ENCODE results near the gene L3MBTL2. TPM values are rescaled to one million over a fixed set of nuclear protein-coding genes. Genes with fewer than 3 reads are reported as not detected.
"Not testable (repeated sequence)": the region's sequence is repeated elsewhere in the genome, so short reads cannot be mapped to it uniquely, and the experiment has no call there.

L3MBTL2 gene
- total RNA-seq, 1 donor from 2014 or later, result 8.2 TPM

GRCh38 chr22:41177040-41177621 lies 28.0 kb upstream of the L3MBTL2 start:
- Histone ChIP-seq H3K4me3 (ENCODE audit: low read depth, low read length) (no peak overlapping the region), H3K27me3 (ENCODE audit: control insufficient read depth, insufficient read depth, low read length) (no peaks in the 10 kb centered on the region), H3K36me3 (ENCODE audit: control insufficient read depth, insufficient read depth, low read length) (peaks cover 20% of the 10 kb centered on the region)
- TF ChIP-seq, protein P1, sequence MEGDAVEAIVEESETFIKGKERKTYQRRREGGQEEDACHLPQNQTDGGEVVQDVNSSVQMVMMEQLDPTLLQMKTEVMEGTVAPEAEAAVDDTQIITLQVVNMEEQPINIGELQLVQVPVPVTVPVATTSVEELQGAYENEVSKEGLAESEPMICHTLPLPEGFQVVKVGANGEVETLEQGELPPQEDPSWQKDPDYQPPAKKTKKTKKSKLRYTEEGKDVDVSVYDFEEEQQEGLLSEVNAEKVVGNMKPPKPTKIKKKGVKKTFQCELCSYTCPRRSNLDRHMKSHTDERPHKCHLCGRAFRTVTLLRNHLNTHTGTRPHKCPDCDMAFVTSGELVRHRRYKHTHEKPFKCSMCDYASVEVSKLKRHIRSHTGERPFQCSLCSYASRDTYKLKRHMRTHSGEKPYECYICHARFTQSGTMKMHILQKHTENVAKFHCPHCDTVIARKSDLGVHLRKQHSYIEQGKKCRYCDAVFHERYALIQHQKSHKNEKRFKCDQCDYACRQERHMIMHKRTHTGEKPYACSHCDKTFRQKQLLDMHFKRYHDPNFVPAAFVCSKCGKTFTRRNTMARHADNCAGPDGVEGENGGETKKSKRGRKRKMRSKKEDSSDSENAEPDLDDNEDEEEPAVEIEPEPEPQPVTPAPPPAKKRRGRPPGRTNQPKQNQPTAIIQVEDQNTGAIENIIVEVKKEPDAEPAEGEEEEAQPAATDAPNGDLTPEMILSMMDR (IDR thresholded peaks at IDR 0.05; ENCODE audit: insufficient read depth, low read length, severe bottlenecking), result no peak
- no peak for FAIRE-seq
- DNase-seq (ENCODE audit: low read depth), result no peak

- no peak overlapping the region for H3K4me3 ChIP-seq (ENCODE audit: low read depth, low read length)
- no peaks in the 10 kb centered on the region for H3K27me3 ChIP-seq (ENCODE audit: control insufficient read depth, insufficient read depth, low read length)
- FAIRE-seq, result peak; percentile 32
- peaks cover 20% of the 10 kb centered on the region for H3K36me3 ChIP-seq (ENCODE audit: control insufficient read depth, insufficient read depth, low read length)
- TF ChIP-seq, protein P1 (IDR thresholded peaks at IDR 0.05; ENCODE audit: insufficient read depth, low read length, severe bottlenecking), result no peak
- no peak for DNase-seq (ENCODE audit: low read depth)
These were observed 27.3 kb upstream of the L3MBTL2 start for GRCh38 chr22:41177622-41178424.

- no peak overlapping the region for H3K4me3 ChIP-seq (ENCODE audit: low read depth, low read length)
- DNase-seq (ENCODE audit: low read depth) (no peak), FAIRE-seq (peak; percentile 43)
- no peaks in the 10 kb centered on the region for H3K27me3 ChIP-seq (ENCODE audit: control insufficient read depth, insufficient read depth, low read length)
- TF ChIP-seq, protein P1 (IDR thresholded peaks at IDR 0.05; ENCODE audit: insufficient read depth, low read length, severe bottlenecking), result no peak
- H3K36me3 ChIP-seq (ENCODE audit: control insufficient read depth, insufficient read depth, low read length), result peaks cover 20% of the 10 kb centered on the region
These were observed 26.6 kb upstream of the L3MBTL2 start for GRCh38 chr22:41178425-41178975.

DNA sequence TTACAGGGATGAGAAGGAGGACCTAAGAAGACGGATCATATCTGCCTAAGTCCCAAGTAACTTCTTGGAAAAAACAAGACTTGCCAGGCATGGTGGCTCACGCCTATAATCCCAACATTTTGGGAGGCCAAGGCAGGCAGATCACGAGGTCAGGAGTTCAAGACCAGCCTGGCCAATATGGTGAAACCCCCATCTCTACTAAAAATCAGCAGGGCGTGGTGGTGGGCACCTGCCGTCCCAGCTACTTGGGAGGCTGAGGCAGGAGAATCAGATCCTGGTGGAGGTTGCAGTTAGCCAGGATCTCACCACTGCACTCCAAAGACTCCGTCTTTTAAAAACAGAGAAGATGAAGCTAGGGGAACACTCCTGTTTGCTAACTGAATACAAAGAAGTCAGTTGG lies 24.8 kb upstream of the L3MBTL2 start:
- not testable (repeated sequence) for DNase-seq (ENCODE audit: low read depth); H3K27me3 ChIP-seq (ENCODE audit: control insufficient read depth, insufficient read depth, low read length); FAIRE-seq; H3K4me3 ChIP-seq (ENCODE audit: low read depth, low read length)
- peaks cover 18% of the 10 kb centered on the region for H3K36me3 ChIP-seq (ENCODE audit: control insufficient read depth, insufficient read depth, low read length)

- no peak for DNase-seq (ENCODE audit: low read depth)
- H3K27me3 ChIP-seq (ENCODE audit: control insufficient read depth, insufficient read depth, low read length), result no peaks in the 10 kb centered on the region
- TF ChIP-seq, protein P1 (IDR thresholded peaks at IDR 0.05; ENCODE audit: insufficient read depth, low read length, severe bottlenecking), result no peak
- no peak overlapping the region for H3K4me3 ChIP-seq (ENCODE audit: low read depth, low read length)
- FAIRE-seq, result no peak
- H3K36me3 ChIP-seq (ENCODE audit: control insufficient read depth, insufficient read depth, low read length), result peaks cover 16% of the 10 kb centered on the region
These were observed 24.2 kb upstream of the L3MBTL2 start for GRCh38 chr22:41180926-41181325.

All from bronchial epithelial cell (primary cell).